Hypothalamus (tissue), 51 donors: ENCODE data around the gene PLAAT2.

ENCODE experiments used
- DNase-seq, 51 donors: peaks; one replicate each; lab custom pipeline; 2025; lab: John Stamatoyannopoulos, UW

Gene PLAAT2

DNA sequence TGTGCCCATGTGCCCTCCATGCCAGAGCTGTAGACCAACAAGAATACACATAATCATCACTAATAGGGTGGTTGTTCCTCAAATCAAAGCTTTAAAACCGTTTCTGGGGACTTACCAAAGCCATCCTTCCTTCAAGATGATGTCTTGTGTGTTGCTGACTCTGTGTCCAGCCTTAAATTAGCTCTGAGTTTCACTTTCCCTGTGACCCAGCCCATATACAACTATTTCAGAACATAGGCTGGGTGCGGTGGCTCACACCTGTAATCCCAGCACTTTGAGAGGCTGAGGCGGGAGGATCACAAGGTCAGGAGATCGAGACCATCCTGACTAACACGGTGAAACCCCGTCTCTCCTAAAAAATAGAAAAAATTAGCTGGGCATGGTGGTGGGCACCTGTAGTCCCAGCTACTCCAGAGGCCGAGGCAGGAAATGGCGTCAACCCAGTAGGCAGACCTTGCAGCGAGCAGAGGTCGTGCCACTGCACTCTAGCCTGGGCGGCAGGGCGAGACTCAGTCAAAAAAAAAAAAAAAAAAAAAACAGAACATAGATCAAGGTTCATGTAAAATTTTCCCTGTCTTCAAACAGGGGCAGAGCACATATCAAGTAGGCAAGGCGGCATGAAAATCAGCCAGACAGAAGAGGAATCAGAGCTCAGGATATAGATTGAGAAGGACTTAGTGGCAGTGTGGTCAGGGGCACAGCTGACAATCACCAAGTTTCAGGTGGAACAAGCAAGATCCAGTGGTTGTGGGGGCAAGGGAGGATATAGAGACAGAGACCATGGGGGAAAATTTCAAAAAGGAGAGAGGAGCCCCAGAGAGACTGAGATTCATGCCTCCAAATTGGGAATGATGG lies at the start of gene PLAAT2:
Gene PLAAT2, minus strand, starts transcription at position 179 of the 855 bp plus-strand sequence. Its CDS starts 55 bp downstream, at position 124.
- DNase-seq = no peak

DNA sequence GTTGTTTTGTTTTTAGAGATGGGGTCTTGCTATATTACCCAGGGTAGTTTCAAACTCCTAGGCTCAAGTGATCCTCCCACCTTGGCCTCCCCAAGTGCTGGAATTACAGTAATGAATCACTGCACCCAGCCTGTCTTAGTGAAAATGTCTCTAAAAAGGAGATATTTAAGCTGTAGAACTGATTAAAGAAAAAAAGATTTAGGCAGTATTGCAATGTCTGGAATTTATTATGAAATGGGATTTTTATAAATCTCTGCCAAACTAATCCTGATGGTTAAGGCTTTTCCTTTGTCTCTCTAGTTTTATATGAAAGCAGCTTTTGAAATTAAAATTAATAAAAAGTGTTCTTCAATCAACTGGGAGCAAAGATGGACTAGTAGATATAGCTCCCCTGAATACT lies 49.0 kb upstream of the PLAAT2 start:
- DNase-seq = no peak

DNA sequence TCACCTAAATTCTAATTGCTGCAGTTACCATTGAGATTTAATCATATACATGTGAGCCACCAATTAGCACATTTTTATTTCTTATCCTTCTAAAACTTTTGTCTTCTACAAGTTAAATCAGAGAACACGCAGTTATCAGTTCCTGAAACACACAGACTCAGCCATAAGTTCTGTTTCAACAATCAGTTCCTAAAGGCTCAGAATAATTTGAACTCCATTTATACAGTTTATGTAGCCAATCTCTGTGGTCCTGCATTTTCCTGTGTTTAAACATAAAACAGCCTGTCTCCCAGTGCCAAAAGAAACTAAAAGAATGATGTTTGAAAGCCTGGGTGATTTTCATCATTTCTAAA lies 48.2 kb upstream of the PLAAT2 start:
- DNase-seq = peak in 1 of 51 donors; percentile 20

DNA sequence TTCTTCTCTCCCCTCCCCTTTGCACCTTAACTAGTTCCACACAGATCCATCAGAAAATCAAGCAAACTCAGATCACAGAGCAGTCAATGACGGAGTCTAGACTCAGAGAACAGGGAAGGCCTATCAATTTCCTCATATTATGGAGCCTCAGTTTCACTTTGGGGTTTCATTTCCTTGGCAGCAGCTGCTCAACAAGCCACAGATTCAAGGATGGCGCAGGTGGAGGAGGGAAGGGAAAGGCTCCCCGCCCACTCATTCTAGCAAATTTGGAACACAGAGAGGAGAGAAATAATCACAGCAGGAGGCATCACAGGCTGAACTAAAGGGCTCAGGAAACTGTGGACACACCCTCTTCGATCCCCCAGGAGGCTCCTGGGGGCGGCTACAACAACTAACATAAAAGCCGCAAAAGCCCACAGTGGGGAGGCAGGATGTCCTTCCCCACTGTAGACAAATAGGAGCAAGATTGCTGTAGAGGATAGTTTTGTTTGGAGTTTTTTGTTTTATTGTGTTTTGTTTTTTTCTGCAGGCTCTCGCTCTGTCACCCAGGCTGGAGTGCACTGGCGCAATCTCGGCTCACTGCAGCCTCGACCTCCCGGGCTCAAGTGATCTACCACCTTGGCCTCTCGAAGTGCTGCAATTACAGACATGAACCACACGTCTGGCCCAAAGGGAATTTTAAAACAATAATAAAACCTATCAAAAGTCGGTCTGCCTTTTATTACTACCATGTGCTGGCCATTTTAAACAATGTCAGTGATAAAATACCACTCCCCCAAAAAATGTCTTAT lies 47.6 kb upstream of the PLAAT2 start:
- peak in 7 of 51 donors; percentile 6 to 73 (median 27) for DNase-seq

DNA sequence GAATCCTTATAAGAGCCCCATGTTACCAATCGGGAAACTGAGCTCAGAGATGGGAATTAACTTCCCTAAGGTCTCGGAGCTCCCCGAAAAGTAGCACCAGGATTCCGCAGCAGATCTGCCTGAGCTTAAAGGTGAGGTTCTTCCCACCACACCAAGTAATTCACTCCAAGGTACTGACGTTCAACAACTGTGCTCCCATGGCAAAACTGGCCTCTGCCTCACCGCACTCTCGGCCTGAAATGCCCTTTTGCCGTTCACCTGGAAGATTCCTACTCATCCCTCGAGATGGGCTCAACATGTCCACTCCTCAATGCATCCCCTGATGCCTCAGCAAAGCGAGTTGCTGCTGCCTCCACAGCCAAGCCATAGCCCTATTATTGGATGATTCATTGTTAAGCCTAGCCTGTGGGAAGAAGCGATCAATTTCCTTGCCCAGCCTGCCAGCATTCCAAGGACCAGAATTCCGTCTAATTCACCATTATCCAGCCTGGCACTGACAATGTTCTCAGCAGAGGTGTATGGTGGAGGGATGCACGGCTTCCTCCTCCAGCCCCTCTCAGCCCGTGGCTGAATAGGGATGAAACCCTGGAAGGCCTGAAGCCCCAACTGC lies 46.9 kb upstream of the PLAAT2 start:
- peak in 3 of 51 donors; percentile 15 to 55 (median 32) for DNase-seq

DNA sequence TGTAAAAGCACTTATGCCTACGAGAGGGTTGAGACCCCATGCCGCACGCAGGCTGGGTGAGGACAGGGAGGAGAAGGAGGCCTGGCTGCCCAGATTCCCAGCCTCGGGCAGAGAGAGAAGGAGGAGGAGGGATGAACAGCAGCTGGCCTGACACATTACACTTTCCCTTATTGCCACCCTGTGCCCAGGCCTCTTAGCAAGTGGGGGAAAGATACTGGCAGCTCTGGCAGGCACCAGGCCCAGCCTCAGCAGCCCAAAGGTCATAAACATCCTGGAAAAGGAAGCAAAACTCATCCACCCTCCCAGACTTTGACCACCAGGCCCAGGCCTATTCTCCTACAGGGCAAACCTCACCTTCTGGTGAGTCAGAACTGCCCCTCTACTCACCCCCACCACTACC lies 46.4 kb upstream of the PLAAT2 start:
- DNase-seq = peak in 25 of 51 donors; percentile 16 to 68 (median 41)

DNA sequence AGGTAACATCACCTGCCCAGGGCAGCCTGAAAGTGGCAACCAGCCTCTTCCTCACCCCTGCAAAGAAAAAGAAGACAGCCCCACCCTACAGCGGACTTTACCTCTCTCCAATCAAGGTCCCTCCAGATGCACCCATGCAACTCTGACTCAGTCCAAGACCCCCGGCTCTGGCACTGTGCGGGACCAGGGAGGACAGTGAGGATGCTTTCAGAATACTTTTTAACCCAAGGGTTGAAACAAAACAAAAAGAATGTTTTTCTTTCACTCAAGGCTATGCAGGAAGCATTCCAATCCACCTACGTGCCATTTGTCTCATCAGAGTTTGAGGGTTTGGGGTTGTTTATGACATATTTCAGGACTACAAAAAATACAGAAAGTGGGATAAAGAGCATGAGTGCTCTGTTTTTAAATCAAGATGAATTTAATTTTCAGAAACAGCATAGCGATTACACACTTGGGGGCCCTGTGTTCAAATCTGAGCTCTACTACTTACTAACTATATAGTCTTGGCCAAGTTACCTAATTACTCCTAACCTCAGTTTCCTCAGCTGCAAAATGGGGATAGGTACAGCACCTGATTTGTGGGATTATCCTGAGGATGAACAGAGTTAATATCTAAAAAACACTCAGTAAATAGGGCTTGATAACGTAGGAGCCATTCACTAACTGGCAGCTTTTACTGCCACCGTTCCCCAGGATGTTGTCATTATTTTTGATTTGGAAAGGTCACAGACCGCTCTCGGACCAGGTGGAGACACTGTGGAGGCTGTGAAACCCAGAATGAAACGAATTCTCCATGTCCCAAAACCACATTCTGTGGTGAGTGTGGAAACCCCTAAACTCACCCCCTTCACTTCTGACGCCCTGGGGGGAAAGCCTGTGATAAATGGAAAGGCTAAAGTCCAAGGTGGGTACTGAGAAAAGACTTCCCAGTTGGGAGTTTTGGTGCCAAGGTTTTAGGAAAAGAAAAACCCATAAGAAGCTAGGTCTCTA lies 45.5 kb upstream of the PLAAT2 start:
- no peak for DNase-seq

DNA sequence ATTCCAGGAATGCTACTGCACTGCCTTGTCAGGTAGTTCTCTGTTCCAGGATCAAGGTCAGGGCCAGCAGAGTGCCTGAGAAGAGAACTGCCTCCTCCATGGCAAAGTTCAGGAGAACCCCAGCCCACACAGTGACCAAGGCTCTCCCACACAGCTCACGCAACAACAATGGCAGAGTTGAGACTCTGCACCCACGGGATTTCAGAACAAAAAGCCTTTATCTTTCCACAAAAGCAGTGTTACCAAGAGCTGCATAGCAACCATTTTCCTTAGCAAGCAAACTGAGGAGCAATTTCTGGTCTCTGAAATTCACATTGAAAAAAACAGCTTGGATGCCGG lies 40.0 kb upstream of the PLAAT2 start:
- peak in 36 of 51 donors; percentile 16 to 91 (median 56) for DNase-seq

DNA sequence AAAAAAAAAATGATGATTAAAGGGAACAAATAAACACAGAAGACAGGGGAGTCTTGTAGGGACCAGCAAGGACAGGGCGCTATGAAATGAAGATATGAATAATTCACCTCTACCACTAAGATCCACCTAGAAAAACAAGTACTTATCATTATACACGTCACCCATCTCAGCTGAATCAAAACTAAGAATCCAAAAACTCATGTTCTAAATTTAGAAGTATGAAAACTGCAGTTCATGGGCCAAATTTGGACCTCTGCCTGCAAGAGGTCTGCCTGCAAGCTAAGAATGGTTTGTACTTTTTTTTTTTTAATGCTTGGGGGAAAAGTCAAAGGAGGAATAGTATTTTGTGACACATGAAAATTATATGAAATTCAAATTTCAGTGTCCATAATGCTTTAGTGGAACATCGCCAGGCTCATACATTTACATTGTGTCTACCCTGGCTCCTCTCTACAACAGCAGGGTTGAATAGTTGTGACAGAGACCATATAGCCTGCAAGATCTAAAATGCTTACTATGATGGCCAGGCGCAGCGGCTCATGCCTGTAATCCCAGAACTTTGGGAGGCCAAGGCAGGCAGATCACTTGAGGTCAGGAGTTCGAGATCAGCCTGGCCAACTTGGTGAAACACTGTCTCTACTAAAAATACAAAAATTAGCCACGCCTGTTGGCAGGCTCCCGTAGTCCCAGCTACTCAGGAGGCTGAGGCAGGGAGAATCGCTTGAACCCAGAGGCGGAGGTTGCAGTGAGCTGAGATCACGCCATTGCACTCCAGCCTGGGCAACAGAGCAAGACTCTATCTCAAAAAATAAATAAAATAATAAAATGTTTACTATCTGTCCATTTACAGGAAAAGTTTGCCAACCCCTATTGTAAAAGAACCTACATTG lies 39.4 kb upstream of the PLAAT2 start:
- peak in 1 of 51 donors; percentile 50 for DNase-seq

DNA sequence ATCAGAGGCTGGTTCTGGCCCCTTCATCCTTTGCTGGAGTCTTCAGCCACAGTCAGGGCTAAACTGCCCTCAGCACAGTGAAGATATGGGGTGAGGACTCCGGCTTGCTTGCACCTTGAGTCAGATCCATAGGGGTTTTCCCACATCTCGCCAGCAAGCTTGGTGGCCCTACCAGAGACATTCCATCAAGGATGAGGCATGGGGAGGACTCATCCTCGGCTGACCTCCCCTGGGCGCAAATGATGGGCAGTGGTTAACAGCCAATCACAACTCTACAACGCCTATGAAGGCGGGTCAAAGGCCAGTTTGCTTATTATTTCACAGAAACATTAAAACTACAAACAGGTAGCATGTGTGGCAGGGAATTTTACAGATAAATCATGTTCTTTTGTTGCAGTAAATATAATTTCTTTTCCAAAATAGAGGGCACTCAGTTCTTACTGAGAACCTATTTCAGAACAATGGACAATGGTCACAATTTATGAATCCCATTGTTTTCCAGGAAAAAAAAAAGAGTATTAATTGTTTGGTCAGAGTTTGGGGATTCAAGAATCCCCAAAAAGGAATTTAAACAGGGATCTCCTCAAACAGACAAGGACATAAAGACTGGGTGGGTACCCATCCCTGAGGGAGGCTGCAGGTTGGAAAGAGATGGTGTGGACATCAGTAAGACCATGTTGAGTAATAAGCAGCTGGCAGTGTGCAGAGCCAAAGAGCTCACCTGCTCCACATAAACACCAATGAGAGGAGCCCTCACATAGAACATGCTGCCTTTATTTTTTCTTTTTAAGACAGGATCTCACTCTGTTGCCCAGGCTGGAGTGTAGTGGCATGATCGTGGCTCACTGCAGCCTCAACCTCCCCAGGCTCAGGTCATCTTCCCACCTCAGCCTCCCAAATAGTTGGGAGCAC lies 36.3 kb upstream of the PLAAT2 start:
- peak in 13 of 51 donors; percentile 21 to 57 (median 31) for DNase-seq

DNA sequence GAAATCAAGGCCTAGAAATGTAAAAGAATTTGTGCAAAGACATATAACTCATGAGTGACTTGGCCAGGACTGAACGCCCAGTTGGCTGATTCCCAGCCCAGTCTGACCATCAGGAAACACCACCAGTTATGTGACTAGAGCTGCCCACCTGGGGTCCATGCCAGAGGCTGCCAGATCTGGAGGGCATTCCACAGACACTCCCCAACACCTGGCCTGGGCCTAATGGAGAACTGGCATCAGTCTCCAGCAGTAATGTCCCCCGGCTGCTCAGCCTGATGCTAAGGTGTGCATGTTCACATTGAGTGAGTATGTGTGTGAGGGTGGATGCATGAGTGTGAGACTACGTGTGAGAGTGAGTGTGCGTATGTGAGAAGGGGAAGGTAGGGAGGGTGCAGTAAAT lies 35.4 kb upstream of the PLAAT2 start:
- DNase-seq = no peak

DNA sequence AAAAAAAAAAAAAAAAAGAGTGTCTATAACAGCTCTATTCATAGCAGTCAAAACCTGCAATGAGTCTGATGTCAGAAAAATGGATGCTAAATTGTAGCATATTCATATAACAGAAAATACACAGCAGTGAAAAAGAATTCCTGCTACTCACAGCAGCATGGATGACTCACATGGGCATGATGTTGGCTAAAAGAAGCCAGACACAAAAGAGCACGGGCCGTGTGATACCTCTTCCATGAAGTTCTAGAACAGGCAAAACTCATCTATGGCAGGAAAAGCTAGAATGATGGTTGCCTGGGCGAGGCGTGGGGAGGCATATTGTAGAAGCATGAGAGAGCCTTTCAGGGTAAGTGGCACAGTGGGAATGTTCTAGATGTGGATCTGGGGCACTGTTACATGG lies 32.1 kb upstream of the PLAAT2 start:
- DNase-seq = peak in 3 of 51 donors; percentile 22 to 48 (median 31)

DNA sequence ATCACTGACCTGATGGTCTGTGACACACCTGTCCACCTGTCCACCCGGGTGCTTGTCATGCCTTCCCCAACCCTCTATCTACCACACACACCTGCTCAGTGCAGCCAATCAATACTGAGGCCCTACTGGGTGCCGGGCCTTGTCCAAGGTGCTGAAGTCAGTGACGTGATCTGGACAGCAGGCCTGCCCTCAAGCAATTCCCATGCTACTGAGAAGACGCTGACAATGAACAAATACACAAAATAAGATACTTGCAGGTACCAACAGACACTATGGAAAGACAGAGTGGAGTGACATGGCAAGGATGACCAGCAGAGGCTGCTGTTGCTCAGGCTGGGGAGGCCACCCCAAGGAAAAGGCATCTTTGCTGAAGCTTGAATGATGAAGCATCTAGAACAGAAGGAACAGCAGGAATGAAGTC lies 29.8 kb upstream of the PLAAT2 start:
- DNase-seq = peak in 17 of 51 donors; percentile 11 to 63 (median 33)

DNA sequence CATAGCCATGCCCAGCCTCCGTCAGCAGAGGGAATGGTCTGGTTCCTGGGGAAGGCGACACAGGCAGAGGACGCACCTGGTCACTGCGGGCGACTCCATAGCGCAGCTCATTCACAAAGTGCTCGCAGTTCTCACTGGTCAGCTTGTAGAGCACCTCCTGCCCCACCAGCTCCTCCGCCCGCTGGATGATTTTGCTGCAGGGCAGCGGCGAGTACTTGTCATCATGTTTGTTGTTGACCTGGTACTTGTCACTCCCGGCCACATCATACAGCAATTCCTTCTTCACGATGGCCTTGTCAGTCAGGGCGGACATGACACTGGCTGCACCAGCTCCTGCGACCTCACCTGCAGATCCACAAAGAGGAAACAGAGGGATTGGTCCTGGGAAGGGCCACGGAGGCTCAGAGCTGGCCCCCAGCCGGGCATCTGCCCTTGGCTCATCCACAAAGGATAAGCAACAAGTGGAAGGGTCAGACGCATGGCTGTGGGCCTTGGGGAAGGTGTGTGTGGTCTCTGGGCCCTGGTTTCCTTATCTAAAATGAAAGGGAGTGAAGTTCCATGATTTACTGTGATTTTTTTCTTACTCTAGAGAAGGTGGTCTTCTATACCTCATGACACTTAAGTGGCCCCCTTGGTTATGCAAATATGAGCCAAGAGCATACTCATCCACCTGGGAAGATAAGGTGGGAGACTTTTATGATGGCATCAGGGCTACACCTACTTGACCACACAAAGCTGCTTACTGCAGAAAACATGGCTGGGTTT lies 27.0 kb upstream of the PLAAT2 start:
- no peak for DNase-seq

DNA sequence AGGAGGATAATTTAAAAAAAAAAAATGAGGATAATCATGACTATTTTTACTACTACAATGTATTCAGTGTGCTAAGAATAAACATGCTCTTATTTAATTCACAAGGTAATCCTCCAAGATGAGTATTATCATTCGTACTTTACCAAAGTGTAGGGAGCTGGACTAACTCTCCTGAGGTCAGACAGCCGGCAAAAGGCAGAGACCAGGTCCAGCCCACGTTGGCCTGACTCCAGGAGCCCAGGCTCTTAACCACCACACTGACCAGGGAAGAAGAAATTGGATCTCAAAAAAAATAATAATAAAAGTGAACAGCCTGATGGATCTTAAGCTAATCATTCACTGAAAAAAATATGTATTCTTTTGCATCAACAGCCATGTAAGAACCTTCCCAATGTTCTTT lies 25.8 kb upstream of the PLAAT2 start:
- no peak for DNase-seq

DNA sequence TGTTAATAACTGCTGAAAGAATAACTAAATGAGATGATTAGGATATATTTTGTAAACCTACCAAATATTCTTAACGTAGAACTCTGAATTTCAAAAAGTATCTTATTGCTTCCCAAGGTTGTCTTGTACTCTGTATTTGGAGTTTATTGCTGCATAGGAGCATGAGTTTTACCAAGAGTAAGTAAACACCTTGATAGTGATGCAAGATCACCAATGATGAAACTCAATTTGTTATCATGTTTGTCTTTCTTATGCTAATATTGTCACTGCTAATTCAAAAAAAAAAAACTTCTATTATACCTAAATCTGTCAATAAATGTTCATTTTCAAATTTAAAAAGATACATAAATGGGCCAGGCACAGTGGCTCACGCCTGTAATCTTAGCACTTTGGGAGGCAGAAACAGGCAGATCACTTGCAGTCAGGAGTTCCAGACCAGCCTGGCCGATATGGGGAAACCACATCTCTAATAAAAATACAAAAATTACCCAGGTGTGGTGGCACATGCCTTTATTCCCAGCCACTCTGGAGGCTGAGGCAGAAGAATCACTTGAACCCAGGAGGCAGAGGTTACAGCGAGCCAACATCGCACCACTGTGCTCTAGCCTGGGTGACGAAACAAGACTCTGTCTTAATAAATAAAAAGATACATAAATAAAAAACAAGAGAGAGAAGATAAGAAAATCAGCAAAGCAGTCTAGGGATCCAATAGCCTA lies 23.4 kb upstream of the PLAAT2 start:
- DNase-seq = no peak

DNA sequence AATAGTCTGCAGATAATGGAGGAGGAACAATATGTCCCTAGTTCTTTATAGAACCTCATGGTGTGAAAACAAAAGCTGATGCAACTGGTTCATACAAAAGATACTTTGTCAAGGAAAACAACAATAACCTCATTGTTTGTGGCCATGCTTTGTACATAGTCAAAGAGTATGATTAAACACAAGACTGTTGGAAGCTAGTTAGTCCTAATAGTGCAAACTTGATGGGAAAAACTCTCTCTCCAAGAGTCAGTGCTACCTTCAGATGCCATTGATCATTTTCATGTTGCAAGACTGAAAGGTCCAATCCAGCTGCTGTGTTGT lies 20.1 kb upstream of the PLAAT2 start:
- peak in 3 of 51 donors; percentile 40 to 81 (median 63) for DNase-seq
